HG03135 (cell line): ENCODE results near the gene KIAA1328.

Experiments used
- ATAC-seq: cut with Tn5 transposase; IDR thresholded peaks from one replicate; pipeline ENCODE4 v1.9.1; 2021; ENCODE audit warnings: mild to moderate bottlenecking, moderate library complexity; ENCODE audit not compliant: unreplicated experiment

The KIAA1328 gene

DNA sequence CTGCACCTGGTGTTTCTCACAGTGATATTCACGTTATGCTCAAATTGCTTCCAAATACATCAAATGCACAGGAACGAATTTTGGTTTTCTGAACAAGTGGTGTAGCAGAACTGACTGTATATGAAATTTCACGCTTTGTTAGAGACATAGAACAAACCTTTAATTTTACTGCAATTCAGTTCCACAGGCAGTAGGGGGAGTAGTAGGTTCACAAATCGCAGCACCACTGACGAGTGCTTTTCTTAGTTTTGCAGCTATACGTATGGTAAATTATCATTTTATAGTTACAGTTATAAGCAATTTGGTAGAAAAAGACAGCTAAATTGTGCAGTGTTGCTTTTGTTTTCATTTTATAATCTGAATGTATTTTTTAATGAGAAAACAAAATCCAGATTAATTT is 113.3 kb downstream of the KIAA1328 start:
- no peak for ATAC-seq

DNA sequence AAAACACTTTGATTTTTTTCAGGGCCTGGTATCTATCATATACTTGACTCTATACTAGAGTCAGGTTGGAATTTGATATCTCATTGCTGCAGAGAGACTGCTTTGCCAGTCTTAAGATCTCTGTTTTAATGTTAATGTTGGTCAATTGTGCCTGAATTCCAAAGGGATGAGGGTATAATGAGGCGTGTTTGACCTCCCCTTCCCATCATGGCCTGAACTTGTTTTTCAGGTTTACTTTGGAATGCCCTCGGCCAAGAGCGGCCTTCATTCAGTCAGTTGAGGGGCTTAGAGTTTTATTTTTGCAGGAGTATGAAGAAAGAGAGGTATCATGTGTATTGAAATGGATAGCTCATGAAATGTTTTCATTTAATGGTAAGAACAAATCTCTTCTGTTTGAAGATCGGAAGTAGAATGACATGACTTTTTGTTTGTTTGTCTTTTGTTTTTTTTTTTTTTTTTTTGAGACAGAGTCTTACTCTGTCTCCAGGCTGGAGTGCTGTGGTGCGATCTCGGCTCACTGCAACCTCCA is 119.0 kb downstream of the KIAA1328 start:
- ATAC-seq: no peak

DNA sequence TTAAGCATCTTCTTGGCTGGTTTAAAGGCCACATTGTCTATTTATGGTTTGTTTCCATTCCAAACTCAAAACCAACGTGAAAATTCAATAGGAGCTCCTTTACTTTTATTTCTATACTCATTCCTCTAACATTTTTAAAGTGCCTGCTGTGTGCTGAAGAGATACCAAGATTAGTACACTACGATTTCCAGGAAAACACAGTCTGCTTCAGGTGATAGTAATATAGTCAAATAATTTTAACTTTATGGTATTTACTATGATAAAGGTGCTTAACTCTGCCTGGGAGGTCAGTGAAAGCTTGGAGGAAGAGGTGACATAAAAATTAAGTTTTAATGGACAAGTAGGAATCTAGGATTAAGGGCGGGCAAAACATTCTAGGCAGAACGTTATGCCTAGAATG is 121.4 kb downstream of the KIAA1328 start:
- ATAC-seq: no peak

DNA sequence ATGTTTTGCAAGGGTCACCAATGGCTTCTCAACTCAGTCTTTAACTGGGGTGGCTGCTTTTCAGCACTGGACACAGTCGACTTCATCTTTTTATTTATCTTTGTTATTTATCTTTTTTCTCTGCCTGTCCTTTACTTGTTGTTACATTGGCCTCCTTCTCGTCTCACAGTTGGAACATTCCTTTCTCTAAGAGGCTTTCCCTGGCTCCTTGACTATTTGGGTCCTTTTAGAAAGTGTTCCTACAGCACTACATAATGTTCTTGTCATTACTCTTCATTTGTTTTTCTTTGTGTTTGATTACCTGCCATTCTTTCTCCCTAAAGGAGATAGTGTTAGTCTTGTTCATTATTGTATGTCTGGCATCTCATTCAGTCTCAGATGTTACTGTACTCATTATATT is 122.0 kb downstream of the KIAA1328 start:
- no peak for ATAC-seq

DNA sequence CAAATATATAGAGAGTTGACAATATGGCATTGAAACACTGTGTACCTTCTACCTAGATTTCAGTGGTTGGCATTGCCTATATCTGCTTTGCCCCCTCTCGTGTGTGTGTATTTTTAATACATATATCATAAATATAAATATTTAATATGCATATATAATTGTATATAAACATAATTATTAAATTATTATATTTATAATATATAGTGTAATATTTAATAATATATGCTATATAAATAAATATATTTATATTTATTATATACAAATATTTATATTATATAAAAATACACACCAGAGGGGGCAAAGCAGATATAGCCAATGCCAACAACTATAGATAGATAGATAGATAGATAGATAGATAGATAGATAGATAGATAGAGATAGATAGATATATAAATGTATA is 124.1 kb downstream of the KIAA1328 start:
- no peak for ATAC-seq

DNA sequence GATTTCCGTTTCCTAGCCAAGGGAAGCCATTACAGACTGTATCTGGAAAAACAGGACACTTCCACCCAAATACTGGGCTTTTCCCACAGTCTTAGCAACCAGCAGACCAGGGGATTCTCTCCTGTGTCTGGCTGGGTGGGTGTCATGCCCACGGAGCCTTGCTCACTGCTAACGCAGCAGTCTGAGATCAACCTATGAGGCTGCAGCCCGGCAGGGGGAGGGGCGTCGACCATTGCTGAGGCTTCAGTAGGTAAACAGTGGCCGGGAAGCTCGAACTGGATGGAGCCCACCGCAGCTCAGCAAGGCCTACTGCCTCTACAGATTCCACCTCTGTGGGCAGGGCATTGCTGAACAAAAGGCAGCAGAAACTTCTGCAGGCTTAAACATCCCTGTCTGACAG is 131.1 kb downstream of the KIAA1328 start:
- no peak for ATAC-seq

DNA sequence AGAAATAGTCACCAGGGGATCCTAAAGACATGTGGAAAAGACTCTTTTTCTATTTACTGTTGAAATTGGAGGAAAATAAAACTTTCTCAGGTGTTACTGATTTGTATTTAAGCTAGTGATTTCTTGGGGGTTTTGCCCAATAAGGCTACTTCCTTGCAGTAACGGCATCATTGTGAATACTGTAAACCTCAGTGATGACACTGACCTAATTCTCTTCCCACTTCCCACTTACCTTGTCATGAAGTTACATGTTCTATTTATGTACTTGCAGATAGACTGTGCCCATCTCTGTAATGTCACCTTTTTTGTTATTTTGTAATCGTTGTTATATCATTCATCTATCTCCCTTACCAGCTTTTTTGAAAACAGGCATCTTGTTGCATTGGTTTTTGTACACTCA is 134.5 kb downstream of the KIAA1328 start:
- no peak for ATAC-seq

DNA sequence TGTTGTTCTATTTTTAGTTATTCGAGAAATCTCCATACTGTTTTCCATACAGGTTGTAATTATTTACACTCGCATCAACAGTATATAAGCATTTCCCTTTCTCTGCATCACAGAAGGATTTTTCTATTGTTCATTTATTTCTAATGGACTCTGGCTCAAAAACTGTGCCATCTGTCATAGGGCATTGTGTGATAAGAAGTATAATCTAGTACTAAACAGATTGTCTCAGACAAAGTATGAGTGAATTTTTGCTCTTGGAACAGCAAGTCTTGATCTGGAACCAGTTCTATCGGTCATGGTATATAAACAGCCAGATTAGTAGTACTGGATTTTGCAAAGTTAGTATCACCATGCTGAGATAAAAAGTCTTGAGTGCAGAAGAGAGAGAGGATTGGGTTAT is 145.8 kb downstream of the KIAA1328 start:
- ATAC-seq: no peak

DNA sequence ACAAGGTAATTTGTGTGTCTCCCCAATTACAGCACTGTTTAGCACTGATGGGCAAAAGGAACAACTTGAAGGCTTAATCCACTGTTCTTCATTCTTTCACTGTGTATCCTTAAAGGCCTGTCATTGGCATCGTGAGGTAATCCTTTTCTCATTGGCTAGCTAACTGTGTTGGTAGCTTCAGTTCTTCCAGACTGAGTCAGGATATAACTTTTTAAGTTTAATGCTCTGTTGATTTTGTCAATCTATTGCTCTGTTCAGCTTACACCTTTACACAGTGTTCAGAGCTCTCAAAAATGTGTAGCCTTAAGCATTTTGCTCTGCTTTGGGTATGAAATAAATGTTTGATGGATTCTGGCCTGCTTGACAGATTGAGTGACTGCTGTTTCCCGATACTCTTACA is 148.2 kb downstream of the KIAA1328 start:
- ATAC-seq: no peak

DNA sequence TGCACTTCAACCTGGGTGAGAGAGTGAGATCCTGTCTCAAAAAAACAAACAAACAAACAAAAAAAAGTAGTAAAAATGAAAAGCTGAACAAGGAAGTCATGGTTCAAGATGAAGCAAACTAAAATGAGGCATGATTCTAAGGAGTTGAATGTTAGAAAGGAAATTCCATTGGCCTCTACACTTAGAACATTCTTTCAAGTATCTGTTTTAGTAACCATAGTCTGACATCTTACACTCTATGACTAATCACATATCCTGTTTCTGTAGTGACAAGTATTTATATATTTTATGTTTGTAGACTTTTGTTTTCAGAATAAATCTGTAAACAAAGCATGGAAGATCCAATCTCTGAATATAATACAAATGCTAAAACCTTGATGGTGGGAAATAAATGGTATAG is 164.1 kb downstream of the KIAA1328 start:
- no peak for ATAC-seq

DNA sequence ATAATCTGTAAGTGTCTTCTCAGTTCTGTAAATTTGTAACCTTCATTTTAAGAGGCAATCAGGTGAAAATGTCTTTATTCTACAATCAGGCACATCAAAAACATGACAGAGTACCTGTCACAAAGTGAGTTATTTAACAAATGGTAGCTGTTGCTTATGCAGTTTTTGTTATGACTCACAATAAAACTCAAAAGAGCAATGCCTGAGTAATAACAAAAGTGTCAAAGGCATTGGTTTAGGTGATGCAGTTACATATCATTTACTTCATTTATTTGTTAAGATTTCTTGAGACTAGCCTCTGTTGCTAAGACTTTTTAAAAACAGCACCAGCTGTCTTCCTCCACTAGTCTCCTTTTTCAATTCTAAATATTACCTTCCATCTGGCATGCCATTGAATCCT is 177.8 kb downstream of the KIAA1328 start:
- no peak for ATAC-seq

DNA sequence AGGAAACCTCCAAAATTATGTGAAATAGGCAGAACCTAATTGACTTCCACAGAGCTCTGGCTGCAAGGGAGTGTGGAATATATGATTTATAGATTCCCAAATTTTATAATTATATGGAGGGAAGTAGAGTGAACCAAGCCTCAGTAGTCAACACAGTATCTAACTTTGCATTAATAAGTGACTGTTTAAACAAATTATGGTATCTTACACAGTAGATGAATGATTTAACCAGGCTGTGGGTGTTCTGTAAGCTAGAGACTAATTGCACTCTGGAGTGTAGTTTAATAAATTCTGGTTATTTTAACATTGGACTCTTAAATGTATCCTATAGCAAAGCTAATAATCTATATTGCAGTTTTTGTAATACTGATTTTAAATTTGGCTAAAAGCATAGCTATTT is 183.5 kb downstream of the KIAA1328 start:
- ATAC-seq: no peak

DNA sequence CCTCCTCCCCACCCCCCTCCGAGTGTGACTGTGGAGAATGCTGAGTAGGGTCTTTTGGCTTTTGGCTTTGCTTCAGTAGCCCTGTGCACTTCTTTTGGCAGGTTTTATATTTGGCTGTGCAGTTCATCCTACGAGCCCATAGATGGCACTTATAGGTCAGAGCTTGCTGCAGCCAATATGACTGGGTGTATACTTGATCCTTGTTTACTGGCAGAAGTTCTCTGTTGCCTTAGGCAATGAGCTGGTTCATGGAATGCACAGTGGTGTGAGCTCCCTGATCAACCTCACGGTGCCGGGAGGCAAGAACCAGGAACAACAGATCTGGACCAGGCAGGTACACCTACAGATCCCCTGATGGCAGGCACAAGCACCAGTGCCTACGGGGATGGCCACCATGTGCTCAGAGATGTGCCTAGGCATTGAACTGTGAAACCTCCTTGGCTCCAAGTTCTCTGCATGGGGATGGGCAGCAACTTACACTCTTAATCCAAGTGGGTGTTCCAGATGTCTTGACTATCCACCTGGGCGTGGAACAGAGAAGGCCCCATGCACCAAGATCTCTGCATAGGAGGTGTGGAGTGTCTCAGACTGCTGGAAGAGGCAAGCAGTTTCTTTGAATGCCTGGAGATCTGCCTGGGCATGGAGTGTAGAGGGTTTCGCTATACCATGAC is 190.4 kb downstream of the KIAA1328 start:
- no peak for ATAC-seq

DNA sequence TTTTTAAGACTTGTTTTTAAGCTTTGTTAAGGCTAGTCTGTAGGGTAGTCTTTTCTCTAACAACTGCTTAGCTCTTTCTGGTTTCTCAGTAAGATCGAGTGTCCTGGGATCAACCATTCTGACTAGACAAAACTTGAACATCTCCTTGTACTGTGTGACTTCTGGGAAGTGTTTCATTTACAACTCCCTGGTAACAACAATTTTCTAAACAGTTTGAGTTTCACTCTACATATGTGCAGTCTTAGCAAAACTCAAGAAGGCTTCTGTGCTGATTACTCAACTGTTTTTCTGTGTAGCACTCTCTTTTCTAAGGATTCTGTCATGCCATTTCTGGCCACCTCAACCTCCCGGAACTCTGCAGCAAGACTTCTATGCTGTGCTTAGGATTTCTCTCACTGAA is 204.5 kb downstream of the KIAA1328 start:
- ATAC-seq: no peak

DNA sequence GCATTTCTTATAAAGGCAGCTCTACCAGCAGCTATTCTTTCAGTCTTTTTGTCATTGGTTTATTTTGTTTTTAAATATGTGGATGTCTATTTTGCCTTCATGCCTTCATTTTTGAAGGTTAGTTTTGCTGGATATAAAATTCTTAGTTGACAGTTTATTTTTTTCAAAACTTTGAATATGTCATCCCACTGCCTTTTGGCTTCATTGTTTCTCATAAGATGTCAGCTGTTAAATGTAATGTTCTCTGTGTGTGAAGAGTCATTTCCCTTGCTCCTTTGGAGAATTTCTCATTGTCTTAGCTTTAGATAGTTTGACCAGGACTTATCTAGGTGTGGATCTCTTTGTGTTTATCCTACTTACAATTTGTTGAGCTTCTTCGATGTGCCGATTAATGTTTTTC is 213.5 kb downstream of the KIAA1328 start:
- no peak for ATAC-seq

DNA sequence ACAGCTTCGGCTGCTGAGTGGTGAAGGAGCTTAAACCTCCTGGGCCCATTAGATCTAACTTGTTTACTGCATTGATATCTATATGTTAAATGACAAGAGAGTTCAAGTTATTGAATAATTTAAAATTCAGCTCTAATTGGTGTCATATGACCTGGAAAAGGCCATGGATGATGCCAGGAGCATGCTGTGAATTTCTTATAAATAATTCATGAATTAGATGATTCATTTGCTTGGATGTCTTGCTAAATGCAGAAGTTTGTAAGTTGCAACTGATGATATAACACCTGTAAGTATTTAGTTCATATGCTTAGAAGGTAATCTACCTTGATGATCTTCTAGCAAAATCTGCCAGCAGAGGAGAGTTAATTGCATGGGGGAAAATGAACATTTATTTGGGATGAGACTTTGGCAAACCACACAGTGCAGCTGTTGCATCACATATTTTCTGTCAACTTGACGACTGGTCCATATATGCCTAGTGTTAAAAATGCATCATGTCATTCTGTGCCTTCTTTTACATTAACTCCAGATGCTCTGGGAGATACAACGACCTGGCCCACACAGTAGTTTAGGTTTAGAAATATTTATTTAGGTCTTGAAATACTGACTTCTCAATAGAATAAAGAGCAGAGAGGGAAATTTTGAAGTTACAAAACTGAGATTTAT is 226.3 kb downstream of the KIAA1328 start:
- ATAC-seq: no peak

DNA sequence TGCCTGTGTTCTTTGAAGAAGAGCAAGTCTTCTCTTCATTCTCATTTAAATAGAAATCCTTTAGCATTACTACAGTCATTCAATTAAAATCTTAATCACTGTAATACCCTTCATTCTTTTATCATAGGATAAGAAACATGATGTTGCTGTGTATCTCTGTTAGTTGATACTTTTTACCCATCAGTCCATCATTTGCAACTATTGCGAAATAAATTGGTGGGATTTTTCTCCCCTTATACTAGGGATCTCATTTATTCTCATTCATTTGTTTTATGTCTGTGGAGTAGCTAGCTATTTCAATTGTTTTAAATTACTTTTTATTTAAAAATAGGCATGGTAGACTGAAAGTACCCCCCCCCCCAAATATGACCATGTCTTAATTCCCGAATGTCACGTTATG is 235.3 kb downstream of the KIAA1328 start:
- ATAC-seq: no peak

DNA sequence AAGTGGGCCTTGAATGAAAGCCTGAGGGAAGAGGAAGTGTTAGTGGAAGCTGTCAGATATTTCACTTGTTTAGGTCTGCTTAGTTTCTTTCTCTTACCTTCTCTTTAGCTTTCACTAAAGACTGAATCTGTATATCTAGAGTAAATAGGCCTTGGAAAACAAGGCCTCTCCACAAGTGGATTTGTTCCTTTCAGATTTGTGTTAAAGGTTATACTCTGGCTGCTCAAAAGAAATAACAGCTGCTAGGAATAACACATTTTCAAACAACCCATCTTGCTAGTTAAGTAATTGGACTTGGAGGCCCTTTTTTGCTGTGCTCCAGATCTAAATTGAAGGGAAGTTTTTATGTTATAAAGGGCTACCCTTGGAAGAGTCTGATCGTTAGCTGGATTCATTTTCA is 236.3 kb downstream of the KIAA1328 start:
- no peak for ATAC-seq

DNA sequence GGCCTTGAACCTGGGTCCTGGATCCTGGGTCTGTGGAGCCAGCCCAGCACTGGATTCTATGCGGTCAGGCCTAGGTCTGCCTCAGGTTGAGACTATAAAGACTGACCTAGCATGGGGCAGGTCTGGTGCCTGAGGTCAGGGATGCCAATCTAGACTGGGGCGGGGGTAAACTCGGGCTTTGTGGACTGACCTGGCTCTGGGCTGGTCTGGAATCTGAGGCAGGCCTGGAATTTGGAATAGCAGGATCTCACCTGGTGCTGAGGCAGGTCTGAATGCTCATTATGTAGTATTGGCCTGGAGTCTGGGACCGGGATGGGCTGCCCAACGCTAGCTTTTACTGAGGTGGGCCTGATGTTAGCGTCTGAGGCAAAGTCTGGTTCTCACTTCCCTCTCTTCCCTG is 256.0 kb downstream of the KIAA1328 start:
- ATAC-seq: no peak

DNA sequence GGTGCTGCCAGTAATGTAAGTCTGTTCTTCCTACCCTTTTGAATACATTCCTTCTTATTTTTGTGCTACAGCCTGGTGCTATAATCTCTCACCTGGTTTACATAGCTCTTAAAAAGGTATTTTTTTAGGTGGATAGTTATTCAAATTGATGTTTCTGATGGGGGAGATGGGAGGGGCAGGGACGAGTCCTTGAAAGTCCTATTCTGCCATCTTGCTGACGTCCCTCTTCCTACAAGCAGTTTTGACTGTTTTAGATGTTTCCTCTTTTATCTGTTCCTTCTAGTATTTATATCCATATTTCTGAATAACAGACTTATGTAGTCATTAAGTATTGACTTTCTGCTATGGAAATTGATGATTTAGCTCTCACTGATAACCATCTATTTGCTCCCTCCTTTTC is 256.4 kb downstream of the KIAA1328 start:
- no peak for ATAC-seq

DNA sequence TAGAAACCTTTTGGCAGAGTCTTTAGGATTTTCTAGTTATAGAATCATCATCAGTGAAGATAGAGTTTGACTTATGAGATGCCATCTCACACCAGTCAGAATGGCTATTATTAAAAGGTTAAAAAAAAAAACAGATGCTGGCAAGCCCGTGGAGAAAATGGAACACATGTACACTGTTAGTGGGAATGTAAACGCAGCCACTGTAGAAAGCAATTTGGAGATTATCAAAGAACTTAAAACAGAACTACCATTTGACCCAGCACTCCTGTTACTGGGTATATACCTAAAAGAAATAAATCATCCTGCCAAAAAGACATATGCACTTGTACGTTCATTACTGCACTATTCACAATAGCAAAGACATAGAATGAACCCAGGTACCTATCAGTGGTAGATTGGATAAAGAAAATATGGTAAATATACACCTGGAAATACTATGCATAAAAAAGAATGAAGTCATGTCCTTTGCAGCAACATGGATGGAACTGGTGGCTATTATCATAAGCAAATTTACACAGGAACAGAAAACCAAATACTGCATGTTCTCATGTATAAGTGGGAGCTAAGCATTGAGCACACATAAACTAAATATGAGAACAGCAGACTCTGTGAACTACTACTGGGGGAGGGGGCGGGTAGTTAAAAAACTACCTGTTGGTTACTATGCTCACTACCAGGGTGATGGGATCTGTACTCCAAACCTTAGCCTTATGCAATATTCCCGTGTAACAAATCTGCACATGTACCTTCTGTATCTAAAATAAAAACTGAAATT is 279.0 kb downstream of the KIAA1328 start:
- no peak for ATAC-seq

DNA sequence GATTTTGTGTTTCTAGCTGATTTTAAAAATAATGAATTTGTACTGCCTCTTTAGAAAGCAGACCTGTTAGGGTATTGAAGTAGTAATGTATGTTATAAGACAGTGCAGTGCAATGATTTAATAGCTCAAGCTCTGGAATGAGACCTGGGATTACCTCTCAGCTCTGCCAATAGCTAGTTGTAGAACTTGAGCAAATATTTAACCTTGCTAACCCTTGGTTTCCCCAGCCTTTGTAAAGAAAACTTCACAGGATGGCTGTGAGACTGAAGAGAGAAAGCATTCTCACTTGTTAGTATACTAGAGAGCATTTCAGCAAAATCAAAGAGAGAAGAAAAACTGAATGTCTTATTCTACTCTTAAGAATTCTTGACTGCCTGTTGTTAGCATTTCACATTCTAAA is 293.9 kb downstream of the KIAA1328 start:
- no peak for ATAC-seq
